Fibroblast of lung (primary cell): ENCODE results near the gene PHF1. TPM values are rescaled to one million over a fixed set of nuclear protein-coding genes. Genes with fewer than 3 reads are reported as not detected.
A peak's percentile ranks its signal among the peaks of the same experiment; 100 is the strongest.

ENCODE experiments used
- DNase-seq, 2 donors: peaks; one replicate each; pipeline versions ENCODE4 v3.0.0 to v3.0.0-alpha.2; 2010; ENCODE audit warnings: low read depth in 2 of 2
- H2AFZ ChIP-seq: 2 replicates; pipeline ENCODE4 v1.5.1; 2012; ENCODE audit warnings: low read length, control low read depth, inconsistent platforms
- H3K27ac ChIP-seq: 2 replicates; pipeline ENCODE4 v1.5.1; 2011; ENCODE audit warnings: low read length, control low read depth; ENCODE audit not compliant: insufficient read depth
- H3K27me3 ChIP-seq: 2 replicates; pipeline ENCODE4 v1.5.1; 2011; ENCODE audit warnings: mild to moderate bottlenecking, low read length; ENCODE audit not compliant: control insufficient read depth, insufficient read depth
- H3K36me3 ChIP-seq: 2 replicates; pipeline ENCODE4 v1.5.1; 2011; ENCODE audit warnings: low read length; ENCODE audit not compliant: control insufficient read depth, insufficient read depth
- H3K4me1 ChIP-seq: 2 replicates; pipeline ENCODE4 v1.5.1; 2011; ENCODE audit warnings: low read length; ENCODE audit not compliant: control insufficient read depth, insufficient read depth; ENCODE audit errors: extremely low read depth
- H3K4me2 ChIP-seq: 2 replicates; pipeline ENCODE4 v1.5.1; 2011; ENCODE audit warnings: low read length, control low read depth; ENCODE audit not compliant: insufficient read depth; ENCODE audit errors: extremely low read depth
- H3K4me3 ChIP-seq, 4 experiments: fragments of 200-600 bp in 1 of 4; sonication (generic) in 1 of 4; replicated peaks in 1 of 4; 2 replicates each; pipeline ENCODE4 v1.5.1; 2011 to 2016; ENCODE audit warnings: low read length in 4 of 4, low read depth in 3 of 4, mild to moderate bottlenecking in 3 of 4, control low read depth in 2 of 4, inconsistent platforms in 1 of 4, mixed read lengths in 1 of 4; ENCODE audit not compliant: insufficient read depth in 1 of 4; ENCODE audit errors: control extremely low read depth in 1 of 4
- H3K79me2 ChIP-seq: 2 replicates; pipeline ENCODE4 v1.5.1; 2012; ENCODE audit warnings: mild to moderate bottlenecking, low read length, inconsistent platforms; ENCODE audit not compliant: control insufficient read depth, insufficient read depth
- H3K9ac ChIP-seq: 2 replicates; pipeline ENCODE4 v1.5.1; 2011; ENCODE audit warnings: mild to moderate bottlenecking, low read length, control low read depth; ENCODE audit not compliant: insufficient read depth
- H3K9me3 ChIP-seq: 2 replicates; pipeline ENCODE4 v1.5.1; 2012; ENCODE audit warnings: low read depth, low read length; ENCODE audit not compliant: control insufficient read depth, insufficient read depth
- H4K20me1 ChIP-seq: 2 replicates; pipeline ENCODE4 v1.5.1; 2011; ENCODE audit warnings: low read length; ENCODE audit not compliant: control insufficient read depth, insufficient read depth; ENCODE audit errors: extremely low read depth
- EZH2 ChIP-seq: IDR thresholded peaks from 2 replicates; pipeline ENCODE4 v1.5.1; 2012; ENCODE audit warnings: low read length, control low read depth, mild to moderate bottlenecking; ENCODE audit errors: missing control alignments
- polyA plus RNA-seq, 2 donors: library from polyadenylated mRNA; depleted of rRNA in 1 of 2; stranded (reverse) in 1 of 2; unstranded in 1 of 2; fragments of >200 nt; gene quantifications; 2 replicates each; pipeline ENCODE4 v1.2.1, GENCODE V29; 2011 to 2012; ENCODE audit warnings: missing spikeins in 1 of 2
- total RNA-seq: library from RNA; depleted of rRNA; stranded (reverse); fragments of >200 nt; gene quantifications from 2 replicates; pipeline ENCODE4 v1.2.1, GENCODE V29; 2014
- TF ChIP-seq, protein P1 (sequence below), 2 donors: IDR thresholded peaks in 1 of 2; conservative IDR thresholded peaks in 1 of 2; 1 replicate in 1 of 2; 2 replicates in 1 of 2; pipeline ENCODE4 v1.5.1; 2011 to 2012; ENCODE audit warnings: low read length in 2 of 2, control low read depth in 1 of 2, inconsistent platforms in 1 of 2, low read depth in 1 of 2, mild to moderate bottlenecking in 1 of 2

The PHF1 gene
- total and polyA plus RNA-seq, 2 donors (not counting 1 experiment from before 2014, with no cell fraction given): 28.9 to 29.6 TPM

DNA sequence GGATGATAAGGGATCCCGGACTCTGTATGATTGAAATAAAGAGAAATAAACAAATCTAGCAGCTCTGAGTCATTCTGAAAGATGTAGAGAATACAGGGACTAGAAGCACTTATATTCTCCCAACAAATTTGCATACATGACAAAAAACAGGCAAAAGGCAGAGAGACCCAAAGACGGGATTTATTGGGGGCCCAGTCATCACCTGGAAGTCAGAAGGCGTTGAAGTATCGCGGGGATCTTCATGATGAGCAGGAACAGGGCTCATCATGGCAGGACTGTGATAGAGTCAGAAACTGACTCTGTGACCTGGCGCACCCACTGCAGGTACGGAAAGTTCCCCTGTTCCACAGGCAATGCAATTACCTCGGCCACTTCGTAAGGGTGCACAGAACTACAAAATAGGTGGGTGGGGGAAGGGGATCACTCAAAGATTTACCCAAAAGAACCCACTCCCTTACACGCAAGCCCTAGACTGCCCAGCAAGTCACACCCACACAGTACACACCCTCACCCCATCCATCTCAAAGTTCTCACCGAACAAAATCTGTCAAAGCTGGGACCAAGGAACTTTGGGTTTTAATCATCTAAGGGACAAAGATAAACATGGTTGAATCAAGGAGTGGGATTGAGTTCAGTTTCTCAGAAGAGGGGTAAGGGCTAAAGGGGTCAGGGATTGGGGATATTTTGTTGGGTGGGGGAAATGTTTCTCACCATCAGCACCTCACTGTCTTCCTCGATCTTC lies 5.7 kb downstream of the PHF1 start:
- H3K4me2 ChIP-seq: peak overlapping the region; percentile 85
- peaks cover 58% of the 10 kb centered on the region for H3K79me2 ChIP-seq
- H3K9ac ChIP-seq: peak overlapping the region; percentile 50
- peak overlapping the region; percentile 100 for H3K27ac ChIP-seq
- H3K4me1 ChIP-seq: peaks cover 24% of the 10 kb centered on the region
- H3K9me3 ChIP-seq: no peaks in the 10 kb centered on the region
- no peak for DNase-seq
- no peaks in the 10 kb centered on the region for H4K20me1 ChIP-seq
- H2AFZ ChIP-seq: no peak overlapping the region
- peak overlapping the region; percentile 77 to 95 (median 83) for H3K4me3 ChIP-seq
- TF ChIP-seq, protein P1, sequence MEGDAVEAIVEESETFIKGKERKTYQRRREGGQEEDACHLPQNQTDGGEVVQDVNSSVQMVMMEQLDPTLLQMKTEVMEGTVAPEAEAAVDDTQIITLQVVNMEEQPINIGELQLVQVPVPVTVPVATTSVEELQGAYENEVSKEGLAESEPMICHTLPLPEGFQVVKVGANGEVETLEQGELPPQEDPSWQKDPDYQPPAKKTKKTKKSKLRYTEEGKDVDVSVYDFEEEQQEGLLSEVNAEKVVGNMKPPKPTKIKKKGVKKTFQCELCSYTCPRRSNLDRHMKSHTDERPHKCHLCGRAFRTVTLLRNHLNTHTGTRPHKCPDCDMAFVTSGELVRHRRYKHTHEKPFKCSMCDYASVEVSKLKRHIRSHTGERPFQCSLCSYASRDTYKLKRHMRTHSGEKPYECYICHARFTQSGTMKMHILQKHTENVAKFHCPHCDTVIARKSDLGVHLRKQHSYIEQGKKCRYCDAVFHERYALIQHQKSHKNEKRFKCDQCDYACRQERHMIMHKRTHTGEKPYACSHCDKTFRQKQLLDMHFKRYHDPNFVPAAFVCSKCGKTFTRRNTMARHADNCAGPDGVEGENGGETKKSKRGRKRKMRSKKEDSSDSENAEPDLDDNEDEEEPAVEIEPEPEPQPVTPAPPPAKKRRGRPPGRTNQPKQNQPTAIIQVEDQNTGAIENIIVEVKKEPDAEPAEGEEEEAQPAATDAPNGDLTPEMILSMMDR (conservative IDR thresholded peaks at IDR 0.05 in 1 of 2, IDR thresholded peaks at IDR 0.05 in 1 of 2; ENCODE audit: low read depth in 1 of 2, low read length in 2 of 2): no peak
- no peak for TF ChIP-seq EZH2
- H3K36me3 ChIP-seq: peaks cover 7% of the 10 kb centered on the region
- H3K27me3 ChIP-seq: no peaks in the 10 kb centered on the region

DNA sequence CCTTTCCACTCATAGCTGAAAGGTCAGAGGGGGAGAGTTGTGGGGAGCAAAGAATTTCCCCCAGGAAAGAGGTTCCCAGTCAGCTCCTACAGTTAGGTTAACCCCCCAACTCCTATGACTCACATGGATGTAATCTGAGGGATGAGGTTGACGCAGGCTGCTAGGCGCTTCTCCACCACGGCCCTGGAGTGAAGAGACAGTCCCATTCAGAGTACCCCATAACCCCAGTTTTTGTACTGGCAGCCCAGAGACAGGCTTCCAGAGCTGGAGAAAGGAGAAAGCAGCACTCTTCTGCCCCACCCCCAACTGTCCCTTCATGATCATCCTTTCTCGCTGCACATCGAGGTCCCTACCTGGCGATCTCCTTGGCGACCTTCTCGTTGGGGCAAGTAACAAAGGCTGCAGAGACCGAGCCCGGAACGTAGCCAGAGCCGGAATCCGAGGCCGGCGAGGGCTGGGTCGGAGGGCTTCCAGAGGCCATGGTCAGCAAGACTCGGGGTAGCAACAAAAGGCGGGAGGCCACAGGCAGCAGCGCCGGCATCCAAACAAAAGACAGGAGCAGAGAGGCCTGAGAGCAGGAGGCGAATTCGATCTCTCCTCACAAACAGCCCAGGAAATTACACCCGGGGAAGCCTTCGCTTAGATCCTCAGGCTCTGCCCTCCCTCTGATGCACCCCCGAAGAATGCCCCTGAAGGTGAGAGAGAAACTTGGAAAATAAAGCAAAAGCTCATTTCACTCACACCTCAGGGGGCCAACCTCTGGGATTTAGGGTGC lies 6.5 kb downstream of the PHF1 start:
- Histone ChIP-seq H3K9ac (peak overlapping the region; percentile 93), H4K20me1 (no peaks in the 10 kb centered on the region), H3K4me1 (peaks cover 24% of the 10 kb centered on the region), H3K9me3 (no peaks in the 10 kb centered on the region), H3K4me3 (peak overlapping the region; percentile 77 to 95 (median 83)), H2AFZ (no peak overlapping the region), H3K4me2 (peak overlapping the region; percentile 85), H3K79me2 (peaks cover 55% of the 10 kb centered on the region), H3K27me3 (no peaks in the 10 kb centered on the region), H3K36me3 (peaks cover 7% of the 10 kb centered on the region), H3K27ac (peak overlapping the region; percentile 100)
- TF ChIP-seq EZH2: no peak
- TF ChIP-seq, protein P1 (conservative IDR thresholded peaks at IDR 0.05 in 1 of 2, IDR thresholded peaks at IDR 0.05 in 1 of 2; ENCODE audit: low read depth in 1 of 2, low read length in 2 of 2): no peak
- DNase-seq: peak; percentile 72 to 89

DNA sequence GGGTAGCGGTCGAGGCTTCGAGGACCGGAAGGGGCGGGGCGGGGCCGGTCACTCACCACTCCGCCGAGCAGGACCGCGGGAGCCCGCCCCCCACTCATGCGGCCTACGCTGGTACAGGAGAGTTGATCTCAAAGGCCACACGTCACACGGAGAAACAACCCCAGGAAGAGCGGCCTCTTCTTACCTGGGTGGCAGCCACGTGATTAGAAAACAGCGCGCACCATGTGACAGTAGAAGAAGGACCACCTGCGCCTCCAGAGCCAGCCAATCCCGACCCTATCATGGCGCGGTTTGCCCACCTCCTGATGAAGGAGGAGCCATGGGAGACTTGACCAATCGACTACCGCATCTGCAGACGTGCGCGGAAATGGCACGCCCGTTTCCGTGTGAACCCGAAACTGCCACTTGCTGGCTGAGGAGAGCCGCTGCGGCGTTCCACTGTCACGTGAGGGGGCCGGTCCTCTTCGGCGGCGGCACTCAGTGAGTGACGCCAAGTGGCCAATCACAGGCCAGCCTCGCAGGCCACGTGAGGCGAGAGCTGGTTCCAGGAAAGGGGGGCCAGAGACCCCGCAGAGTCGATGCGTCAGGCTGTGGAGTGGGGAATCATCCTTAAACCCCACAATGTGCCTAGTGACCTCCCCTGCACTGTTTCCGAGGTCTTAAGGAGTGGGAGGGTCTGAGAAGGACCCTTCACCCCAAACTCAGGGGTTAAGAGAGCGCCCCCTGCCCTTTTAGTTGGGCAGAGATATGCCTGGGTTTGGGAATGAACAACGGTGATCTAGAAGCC lies 7.3 kb downstream of the PHF1 start, which contains the start of gene CUTA:
Gene CUTA, minus strand, starts transcription at position 205 of the 787 bp plus-strand sequence. Its CDS starts 107 bp downstream, at position 98.
- Histone ChIP-seq H4K20me1 (no peaks in the 10 kb centered on the region), H3K79me2 (peaks cover 49% of the 10 kb centered on the region), H3K27ac (peak within 1 kb of the TSS; percentile 100), H3K9ac (peak within 1 kb of the TSS; percentile 93), H3K4me2 (peak within 1 kb of the TSS; percentile 94), H3K4me1 (peaks cover 24% of the 10 kb centered on the region), H3K36me3 (peaks cover 7% of the 10 kb centered on the region), H2AFZ (peak within 1 kb of the TSS; percentile 54), H3K9me3 (no peaks in the 10 kb centered on the region), H3K27me3 (no peaks in the 10 kb centered on the region), H3K4me3 (peak within 1 kb of the TSS; percentile 77 to 95 (median 83))
- no peak for TF ChIP-seq EZH2
- TF ChIP-seq, protein P1 (conservative IDR thresholded peaks at IDR 0.05 in 1 of 2, IDR thresholded peaks at IDR 0.05 in 1 of 2; ENCODE audit: low read depth in 1 of 2, low read length in 2 of 2): peak; percentile 10 to 19
- peak; percentile 100 for DNase-seq
